Neural cell (in vitro differentiated cells): ENCODE results near the gene CD37. TPM values are rescaled to one million over a fixed set of nuclear protein-coding genes. Genes with fewer than 3 reads are reported as not detected.
"Not testable (repeated sequence)": the region's sequence is repeated elsewhere in the genome, so short reads cannot be mapped to it uniquely, and the experiment has no call there.

Source experiments
- H2AFZ ChIP-seq: fragments of 200-600, 300-800 bp; sonication (generic), shearing (Covaris generic); 2 replicates; pipeline ENCODE4 v1.6.0; 2014; ENCODE audit warnings: low read depth, mild to moderate bottlenecking, antibody characterized with exemption, low read length, moderate library complexity
- H3F3A ChIP-seq: fragments of 200-600 bp; shearing (Covaris generic); 2 replicates; pipeline ENCODE4 v1.6.1; 2016; ENCODE audit warnings: mild to moderate bottlenecking, moderate library complexity, mixed read lengths, antibody characterized with exemption, low read length; ENCODE audit not compliant: insufficient read depth, poor library complexity, severe bottlenecking
- H3K27ac ChIP-seq: fragments of 200-600, 300-800 bp; sonication (generic), shearing (Covaris generic); 2 replicates; pipeline ENCODE4 v1.5.1; 2014; ENCODE audit warnings: mild to moderate bottlenecking, low read length, moderate library complexity
- H3K27me3 ChIP-seq: fragments of 300-800, 200-600 bp; sonication (generic), shearing (Covaris generic); 2 replicates; pipeline ENCODE4 v1.6.0; 2014; ENCODE audit warnings: mild to moderate bottlenecking, low read depth, low read length, moderate library complexity; ENCODE audit not compliant: insufficient read depth
- H3K36me3 ChIP-seq: fragments of 300-800, 200-600 bp; sonication (generic), shearing (Covaris generic); 2 replicates; pipeline ENCODE4 v1.5.1; 2014; ENCODE audit warnings: mild to moderate bottlenecking, antibody characterized with exemption, low read length, moderate library complexity; ENCODE audit not compliant: insufficient read depth
- H3K4me2 ChIP-seq: fragments of 300-800, 200-600 bp; sonication (generic), shearing (Covaris generic); 2 replicates; pipeline ENCODE4 v1.6.0; 2014; ENCODE audit warnings: mild to moderate bottlenecking, low read length
- H3K4me3 ChIP-seq: fragments of 300-800, 200-600 bp; sonication (generic), shearing (Covaris generic); 2 replicates; pipeline ENCODE4 v1.5.1; 2014; ENCODE audit warnings: mild to moderate bottlenecking, low read length, moderate library complexity
- H3K79me2 ChIP-seq: fragments of 200-600 bp; shearing (Covaris generic); replicated peaks from 2 replicates; pipeline ENCODE4 v1.6.0; 2014; ENCODE audit warnings: mild to moderate bottlenecking, low read length, moderate library complexity; ENCODE audit not compliant: insufficient read depth
- H3K9ac ChIP-seq: fragments of 300-800, 200-600 bp; sonication (generic), shearing (Covaris generic); 2 replicates; pipeline ENCODE4 v1.6.1; 2016; ENCODE audit warnings: mild to moderate bottlenecking, low read length, mixed read lengths
- H3K9me2 ChIP-seq: fragments of 200-600 bp; shearing (Covaris generic); 2 replicates; pipeline ENCODE4 v1.6.1; 2016; ENCODE audit warnings: mild to moderate bottlenecking, low read length, mixed read lengths; ENCODE audit not compliant: insufficient read depth
- H3K9me3 ChIP-seq: fragments of 200-600, 300-800 bp; sonication (generic), shearing (Covaris generic); 2 replicates; pipeline ENCODE4 v1.6.1; 2016; ENCODE audit warnings: mild to moderate bottlenecking, mixed run types, low read length, moderate library complexity, mixed read lengths
- H4K20me1 ChIP-seq: fragments of 200-600 bp; shearing (Covaris generic); 2 replicates; pipeline ENCODE4 v1.6.1; 2016; ENCODE audit warnings: mild to moderate bottlenecking, mixed run types; ENCODE audit not compliant: insufficient read depth
- EP300 ChIP-seq: fragments of 450-650 bp; conservative IDR thresholded peaks from 2 replicates; pipeline ENCODE4 v1.6.1; 2014; ENCODE audit warnings: antibody characterized with exemption, mild to moderate bottlenecking, moderate library complexity; ENCODE audit not compliant: poor library complexity, severe bottlenecking
- EZH2 ChIP-seq: fragments of 200-600, 300-800 bp; shearing (Covaris generic), sonication (generic); IDR thresholded peaks from 2 replicates; pipeline ENCODE4 v1.6.1; 2014; ENCODE audit warnings: antibody characterized with exemption, low read length, borderline replicate concordance, mild to moderate bottlenecking; ENCODE audit not compliant: insufficient read depth, poor library complexity, severe bottlenecking
- MXI1 ChIP-seq: fragments of 450-650 bp; conservative IDR thresholded peaks from 2 replicates; pipeline ENCODE4 v1.6.1; 2014; ENCODE audit warnings: antibody characterized with exemption, mild to moderate bottlenecking; ENCODE audit not compliant: poor library complexity, severe bottlenecking
- POLR2AphosphoS5 ChIP-seq: IDR thresholded peaks from 2 replicates; pipeline ENCODE4 v1.6.1; 2012
- RAD21 ChIP-seq: fragments of 450-650 bp; conservative IDR thresholded peaks from 2 replicates; pipeline ENCODE4 v1.6.1; 2014; ENCODE audit warnings: antibody characterized with exemption, mild to moderate bottlenecking, moderate library complexity
- SMC3 ChIP-seq: fragments of 450-650 bp; conservative IDR thresholded peaks from 2 replicates; pipeline ENCODE4 v1.6.1; 2014; ENCODE audit warnings: antibody characterized with exemption, mild to moderate bottlenecking, moderate library complexity; ENCODE audit not compliant: poor library complexity
- TAF1 ChIP-seq: IDR thresholded peaks from 2 replicates; pipeline ENCODE4 v1.6.1; 2012; ENCODE audit warnings: low read depth
- polyA plus RNA-seq: library from polyadenylated mRNA; depleted of rRNA; stranded (reverse); fragments of >200 nt; gene quantifications from 2 replicates; pipeline ENCODE4 v1.2.3, GENCODE V29; 2014
- TF ChIP-seq, protein P1 (sequence below): fragments of 450-650 bp; IDR thresholded peaks from 2 replicates; pipeline ENCODE4 v1.5.1; 2014; ENCODE audit warnings: antibody characterized with exemption, mild to moderate bottlenecking, moderate library complexity; ENCODE audit not compliant: poor library complexity, severe bottlenecking
- TF ChIP-seq, protein P2 (sequence below): IDR thresholded peaks from 2 replicates; pipeline ENCODE4 v1.6.1; 2012; ENCODE audit warnings: borderline replicate concordance

The CD37 gene
- polyA plus RNA-seq, 1 donor from 2014 or later: not detected

DNA sequence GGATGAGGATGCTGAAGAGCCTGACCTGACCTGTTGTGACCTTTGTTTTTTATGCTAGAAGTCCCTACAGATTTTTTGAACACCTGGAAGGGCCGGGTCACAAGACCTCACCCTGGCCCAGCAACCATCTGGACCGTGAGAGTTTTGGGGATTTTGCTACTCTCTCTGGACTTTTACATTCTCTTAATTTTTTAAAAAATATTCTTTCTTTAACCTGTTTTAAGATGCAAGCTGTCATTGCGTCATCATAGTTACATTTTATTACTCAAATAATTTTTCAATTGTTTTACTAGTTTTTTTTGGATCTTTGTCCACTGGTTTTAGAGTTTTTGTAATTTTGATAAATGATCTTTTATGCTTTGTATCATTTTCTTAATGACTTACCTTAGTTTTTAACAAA, 36.0 kb downstream of the CD37 start:
- Histone ChIP-seq H4K20me1 (no peaks in the 10 kb centered on the region), H3F3A (no peaks in the 10 kb centered on the region), H3K9ac (no peak overlapping the region), H3K9me3 (no peaks in the 10 kb centered on the region), H3K79me2 (no peaks in the 10 kb centered on the region), H3K27me3 (no peaks in the 10 kb centered on the region), H3K4me3 (no peak overlapping the region), H2AFZ (no peak overlapping the region), H3K9me2 (no peaks in the 10 kb centered on the region), H3K4me2 (no peak overlapping the region), H3K27ac (no peak overlapping the region), H3K36me3 (no peaks in the 10 kb centered on the region)
- TF ChIP-seq EP300 (no peak), MXI1 (no peak), POLR2AphosphoS5 (no peak), SMC3 (no peak), EZH2 (no peak), TAF1 (no peak), RAD21 (no peak)
- TF ChIP-seq, protein P1, sequence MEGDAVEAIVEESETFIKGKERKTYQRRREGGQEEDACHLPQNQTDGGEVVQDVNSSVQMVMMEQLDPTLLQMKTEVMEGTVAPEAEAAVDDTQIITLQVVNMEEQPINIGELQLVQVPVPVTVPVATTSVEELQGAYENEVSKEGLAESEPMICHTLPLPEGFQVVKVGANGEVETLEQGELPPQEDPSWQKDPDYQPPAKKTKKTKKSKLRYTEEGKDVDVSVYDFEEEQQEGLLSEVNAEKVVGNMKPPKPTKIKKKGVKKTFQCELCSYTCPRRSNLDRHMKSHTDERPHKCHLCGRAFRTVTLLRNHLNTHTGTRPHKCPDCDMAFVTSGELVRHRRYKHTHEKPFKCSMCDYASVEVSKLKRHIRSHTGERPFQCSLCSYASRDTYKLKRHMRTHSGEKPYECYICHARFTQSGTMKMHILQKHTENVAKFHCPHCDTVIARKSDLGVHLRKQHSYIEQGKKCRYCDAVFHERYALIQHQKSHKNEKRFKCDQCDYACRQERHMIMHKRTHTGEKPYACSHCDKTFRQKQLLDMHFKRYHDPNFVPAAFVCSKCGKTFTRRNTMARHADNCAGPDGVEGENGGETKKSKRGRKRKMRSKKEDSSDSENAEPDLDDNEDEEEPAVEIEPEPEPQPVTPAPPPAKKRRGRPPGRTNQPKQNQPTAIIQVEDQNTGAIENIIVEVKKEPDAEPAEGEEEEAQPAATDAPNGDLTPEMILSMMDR: no peak
- TF ChIP-seq, protein P2, sequence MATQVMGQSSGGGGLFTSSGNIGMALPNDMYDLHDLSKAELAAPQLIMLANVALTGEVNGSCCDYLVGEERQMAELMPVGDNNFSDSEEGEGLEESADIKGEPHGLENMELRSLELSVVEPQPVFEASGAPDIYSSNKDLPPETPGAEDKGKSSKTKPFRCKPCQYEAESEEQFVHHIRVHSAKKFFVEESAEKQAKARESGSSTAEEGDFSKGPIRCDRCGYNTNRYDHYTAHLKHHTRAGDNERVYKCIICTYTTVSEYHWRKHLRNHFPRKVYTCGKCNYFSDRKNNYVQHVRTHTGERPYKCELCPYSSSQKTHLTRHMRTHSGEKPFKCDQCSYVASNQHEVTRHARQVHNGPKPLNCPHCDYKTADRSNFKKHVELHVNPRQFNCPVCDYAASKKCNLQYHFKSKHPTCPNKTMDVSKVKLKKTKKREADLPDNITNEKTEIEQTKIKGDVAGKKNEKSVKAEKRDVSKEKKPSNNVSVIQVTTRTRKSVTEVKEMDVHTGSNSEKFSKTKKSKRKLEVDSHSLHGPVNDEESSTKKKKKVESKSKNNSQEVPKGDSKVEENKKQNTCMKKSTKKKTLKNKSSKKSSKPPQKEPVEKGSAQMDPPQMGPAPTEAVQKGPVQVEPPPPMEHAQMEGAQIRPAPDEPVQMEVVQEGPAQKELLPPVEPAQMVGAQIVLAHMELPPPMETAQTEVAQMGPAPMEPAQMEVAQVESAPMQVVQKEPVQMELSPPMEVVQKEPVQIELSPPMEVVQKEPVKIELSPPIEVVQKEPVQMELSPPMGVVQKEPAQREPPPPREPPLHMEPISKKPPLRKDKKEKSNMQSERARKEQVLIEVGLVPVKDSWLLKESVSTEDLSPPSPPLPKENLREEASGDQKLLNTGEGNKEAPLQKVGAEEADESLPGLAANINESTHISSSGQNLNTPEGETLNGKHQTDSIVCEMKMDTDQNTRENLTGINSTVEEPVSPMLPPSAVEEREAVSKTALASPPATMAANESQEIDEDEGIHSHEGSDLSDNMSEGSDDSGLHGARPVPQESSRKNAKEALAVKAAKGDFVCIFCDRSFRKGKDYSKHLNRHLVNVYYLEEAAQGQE: no peak

DNA sequence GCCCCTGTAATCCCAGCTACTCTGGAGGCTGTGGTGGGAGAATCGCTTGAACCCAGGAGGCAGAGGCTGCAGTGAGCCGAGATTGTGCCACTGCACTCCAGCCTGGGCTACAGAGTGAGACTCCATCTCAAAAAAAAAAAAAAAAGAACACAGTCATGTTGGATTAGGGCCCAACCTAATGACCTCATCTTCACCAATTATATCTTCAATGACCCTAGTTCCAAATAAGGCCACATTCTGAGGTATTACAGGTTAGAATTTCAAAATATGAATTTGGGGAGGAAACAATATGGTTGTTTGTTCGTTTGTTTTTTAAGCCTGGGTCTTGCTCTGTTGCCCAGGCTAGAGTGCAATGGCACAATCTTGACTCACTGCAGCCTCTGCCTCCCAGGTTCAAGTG, 38.0 kb downstream of the CD37 start:
- H3K4me3 ChIP-seq, H3K9me3 ChIP-seq, H3K4me2 ChIP-seq, H2AFZ ChIP-seq, H3F3A ChIP-seq, H3K27ac ChIP-seq, H3K9ac ChIP-seq, H3K9me2 ChIP-seq, H3K27me3 ChIP-seq, H3K79me2 ChIP-seq, H3K36me3 ChIP-seq, H4K20me1 ChIP-seq: not testable (repeated sequence)

DNA sequence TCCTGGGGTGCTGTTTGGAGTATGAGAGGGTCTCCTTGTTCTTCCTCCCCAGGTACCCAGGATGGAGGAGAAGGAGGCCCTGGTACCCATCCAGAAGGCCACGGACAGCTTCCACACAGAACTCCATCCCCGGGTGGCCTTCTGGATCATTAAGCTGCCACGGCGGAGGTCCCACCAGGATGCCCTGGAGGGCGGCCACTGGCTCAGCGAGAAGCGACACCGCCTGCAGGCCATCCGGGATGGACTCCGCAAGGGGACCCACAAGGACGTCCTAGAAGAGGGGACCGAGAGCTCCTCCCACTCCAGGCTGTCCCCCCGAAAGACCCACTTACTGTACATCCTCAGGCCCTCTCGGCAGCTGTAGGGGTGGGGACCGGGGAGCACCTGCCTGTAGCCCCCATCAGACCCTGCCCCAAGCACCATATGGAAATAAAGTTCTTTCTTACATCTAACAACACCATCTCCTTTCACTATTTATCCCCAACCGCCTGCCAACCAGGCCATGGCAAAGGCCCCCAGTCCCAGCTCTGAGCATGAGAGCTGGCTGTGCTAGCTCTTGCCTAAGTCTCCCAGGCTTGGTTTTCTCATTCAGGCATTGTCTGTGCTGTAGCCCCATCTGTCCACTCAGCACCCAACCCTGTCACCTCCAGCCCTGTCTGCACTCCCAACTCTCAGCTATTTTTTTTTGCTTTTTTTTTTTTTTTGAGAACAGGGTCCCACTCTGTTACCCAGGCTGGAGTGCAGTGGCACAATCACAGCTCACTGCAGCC, 39.6 kb downstream of the CD37 start:
- H3K79me2 ChIP-seq: no peaks in the 10 kb centered on the region
- no peaks in the 10 kb centered on the region for H3F3A ChIP-seq
- no peak overlapping the region for H3K27ac ChIP-seq
- no peak overlapping the region for H2AFZ ChIP-seq
- H4K20me1 ChIP-seq: no peaks in the 10 kb centered on the region
- no peaks in the 10 kb centered on the region for H3K36me3 ChIP-seq
- no peaks in the 10 kb centered on the region for H3K27me3 ChIP-seq
- TF ChIP-seq, protein P2: no peak
- no peak for TF ChIP-seq MXI1
- no peak overlapping the region for H3K4me2 ChIP-seq
- no peak overlapping the region for H3K9ac ChIP-seq
- H3K9me3 ChIP-seq: no peaks in the 10 kb centered on the region
- H3K9me2 ChIP-seq: no peaks in the 10 kb centered on the region
- no peak overlapping the region for H3K4me3 ChIP-seq
